IPS-20b (cell line): ENCODE measurements around the gene NAALADL2.
"Not testable (repeated sequence)": the region's sequence is repeated elsewhere in the genome, so short reads cannot be mapped to it uniquely, and the experiment has no call there.

Experiments used
- H3K27ac ChIP-seq: one replicate; pipeline ENCODE4 v1.5.1; 2013; ENCODE audit warnings: low read length
- H3K27me3 ChIP-seq: 2 replicates; pipeline ENCODE4 v1.6.1; 2013; ENCODE audit warnings: mild to moderate bottlenecking, low read length, inconsistent platforms; ENCODE audit not compliant: insufficient read depth
- H3K36me3 ChIP-seq: 2 replicates; pipeline ENCODE4 v1.6.1; 2013; ENCODE audit warnings: low read depth, mild to moderate bottlenecking, inconsistent platforms, low read length, moderate library complexity; ENCODE audit not compliant: insufficient read depth
- H3K4me1 ChIP-seq: 2 replicates; pipeline ENCODE4 v1.6.1; 2013; ENCODE audit warnings: mild to moderate bottlenecking, control low read depth, inconsistent platforms, low read length, moderate library complexity; ENCODE audit not compliant: insufficient read depth
- H3K4me3 ChIP-seq: 2 replicates; pipeline ENCODE4 v1.5.1; 2013; ENCODE audit warnings: mild to moderate bottlenecking, low read length, inconsistent platforms
- H3K9ac ChIP-seq: 2 replicates; pipeline ENCODE4 v1.6.1; 2013; ENCODE audit warnings: low read depth, mild to moderate bottlenecking, inconsistent platforms, low read length, moderate library complexity
- H3K9me3 ChIP-seq: 2 replicates; pipeline ENCODE4 v1.6.1; 2013; ENCODE audit warnings: mild to moderate bottlenecking, low read depth, low read length, inconsistent platforms; ENCODE audit not compliant: insufficient read depth

The NAALADL2 gene

DNA sequence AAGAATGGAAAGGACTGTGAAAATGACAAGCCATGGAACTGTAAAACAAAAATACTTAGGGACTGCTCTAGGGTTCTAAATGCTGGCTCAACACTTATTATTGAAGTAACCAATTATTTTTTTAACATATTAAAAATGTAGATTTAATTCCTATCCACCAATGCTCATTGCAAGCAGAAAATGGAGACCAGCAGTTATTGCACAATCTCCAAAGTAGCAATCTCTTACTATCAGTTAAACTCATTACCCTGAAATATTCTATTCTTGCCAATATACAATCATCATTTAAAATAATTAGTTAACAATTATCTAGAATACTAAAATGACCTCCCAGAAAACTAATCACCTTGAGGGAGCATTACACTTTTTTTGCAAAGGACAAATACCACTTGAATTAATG is 499.8 kb downstream of the NAALADL2 start:
- Histone ChIP-seq H3K9ac (no peak overlapping the region), H3K9me3 (no peaks in the 10 kb centered on the region), H3K4me1 (no peaks in the 10 kb centered on the region), H3K4me3 (no peak overlapping the region), H3K27ac (no peak overlapping the region), H3K27me3 (no peaks in the 10 kb centered on the region), H3K36me3 (no peaks in the 10 kb centered on the region)

DNA sequence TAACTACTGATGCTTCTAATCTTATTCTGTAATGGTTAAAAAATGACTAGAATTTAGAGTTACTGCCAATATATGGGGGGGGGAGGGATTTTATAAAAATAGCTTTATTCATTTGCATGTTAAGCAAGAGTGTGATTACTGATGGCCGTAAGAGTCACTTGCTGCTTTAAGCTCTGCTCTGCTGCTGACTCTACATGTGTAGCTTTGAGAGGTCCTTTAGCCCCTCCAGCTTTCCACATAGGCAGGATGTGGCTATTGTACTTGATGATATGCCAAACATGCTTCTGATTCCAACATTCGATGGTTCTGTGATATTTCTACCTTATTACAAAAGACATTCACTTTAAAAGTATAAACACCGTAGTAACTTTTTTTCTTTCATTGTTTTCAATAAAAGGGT is 511.3 kb downstream of the NAALADL2 start:
- not testable (repeated sequence) for H3K9me3 ChIP-seq, H3K4me3 ChIP-seq, H3K36me3 ChIP-seq, H3K27ac ChIP-seq, H3K27me3 ChIP-seq, H3K4me1 ChIP-seq, H3K9ac ChIP-seq

DNA sequence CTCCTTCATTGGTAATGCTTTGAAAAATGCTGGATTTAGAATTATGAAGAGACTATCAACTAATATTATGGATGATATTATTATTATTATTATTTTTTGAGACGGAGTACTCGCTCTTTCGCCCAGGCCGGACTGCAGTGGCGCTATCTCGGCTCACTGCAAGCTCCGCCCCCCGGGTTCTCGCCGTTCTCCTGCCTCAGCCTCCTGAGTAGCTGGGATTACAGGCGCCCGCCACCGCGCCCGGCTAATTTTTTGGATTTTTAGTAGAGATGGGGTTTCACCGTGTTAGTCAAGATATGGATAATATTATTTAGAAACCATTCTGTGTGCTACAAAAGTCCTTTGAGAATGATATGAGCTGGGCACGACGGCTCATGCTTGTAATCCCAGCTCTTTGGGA is 512.1 kb downstream of the NAALADL2 start:
- H3K9me3 ChIP-seq, H3K4me1 ChIP-seq, H3K4me3 ChIP-seq, H3K36me3 ChIP-seq, H3K27ac ChIP-seq, H3K27me3 ChIP-seq, H3K9ac ChIP-seq: not testable (repeated sequence)

DNA sequence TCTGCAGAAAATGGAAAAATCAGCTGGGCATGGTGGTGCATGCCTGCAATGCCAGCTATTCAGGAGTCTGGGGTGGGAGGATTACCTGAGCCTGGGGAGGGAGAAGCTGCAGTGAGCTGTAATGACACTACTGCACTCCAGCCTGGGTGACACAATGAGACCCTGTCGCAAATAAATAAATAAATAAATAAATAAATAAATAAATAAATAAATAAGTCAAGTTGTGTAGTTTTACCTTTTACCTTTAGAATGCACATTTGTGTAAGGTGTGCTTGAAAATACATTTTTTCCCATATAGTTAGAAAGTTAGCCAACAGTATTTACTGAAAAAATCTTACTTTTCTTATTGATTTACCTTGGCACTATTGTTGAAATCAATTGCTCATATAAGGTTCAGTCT is 515.6 kb downstream of the NAALADL2 start:
- H3K9me3 ChIP-seq, result no peaks in the 10 kb centered on the region
- H3K36me3 ChIP-seq, result no peaks in the 10 kb centered on the region
- no peaks in the 10 kb centered on the region for H3K4me1 ChIP-seq
- H3K9ac ChIP-seq, result no peak overlapping the region
- no peak overlapping the region for H3K4me3 ChIP-seq
- H3K27ac ChIP-seq, result no peak overlapping the region
- no peaks in the 10 kb centered on the region for H3K27me3 ChIP-seq

DNA sequence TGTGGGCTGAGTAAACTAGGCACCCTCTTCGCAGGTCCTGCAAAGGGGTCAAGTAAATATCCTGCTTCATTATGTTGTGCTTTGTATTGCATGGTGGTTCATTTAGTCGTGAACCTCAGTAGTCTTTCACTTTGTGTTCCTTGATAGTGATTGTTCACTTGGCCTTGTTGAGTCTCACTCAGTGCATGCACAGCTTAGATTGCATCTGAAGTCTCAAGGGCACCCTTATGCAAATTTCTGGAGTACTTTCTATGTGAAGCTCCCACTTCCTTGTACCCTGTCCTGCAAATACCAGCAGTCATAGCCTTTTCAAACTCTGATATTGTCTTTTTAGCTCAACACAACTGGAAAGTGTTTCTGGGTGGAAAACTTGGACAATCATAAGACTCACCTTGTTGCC is 519.2 kb downstream of the NAALADL2 start:
- Histone ChIP-seq H3K4me1 (no peaks in the 10 kb centered on the region), H3K27ac (no peak overlapping the region), H3K4me3 (no peak overlapping the region), H3K36me3 (no peaks in the 10 kb centered on the region), H3K9me3 (no peaks in the 10 kb centered on the region), H3K9ac (no peak overlapping the region), H3K27me3 (no peaks in the 10 kb centered on the region)

DNA sequence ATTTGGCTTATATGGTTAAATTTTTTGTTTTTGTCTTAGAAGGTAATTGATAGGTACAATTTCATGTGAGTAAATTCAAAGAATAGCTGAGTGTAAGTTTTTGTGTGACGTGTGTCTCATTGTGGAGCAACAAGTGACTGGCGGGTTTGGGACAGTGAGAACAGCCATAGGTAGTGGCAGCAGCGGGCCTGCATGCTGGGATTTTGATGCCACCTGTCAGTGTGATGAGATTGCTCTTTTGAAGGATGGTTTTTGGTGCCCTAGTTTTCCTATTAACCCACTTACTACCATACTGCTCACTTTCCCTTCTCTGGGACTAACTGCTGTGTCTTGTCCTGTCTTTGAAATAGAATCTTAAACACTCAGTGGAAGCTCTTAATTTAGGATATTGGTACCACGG is 522.6 kb downstream of the NAALADL2 start:
- no peak overlapping the region for H3K27ac ChIP-seq
- no peaks in the 10 kb centered on the region for H3K9me3 ChIP-seq
- H3K4me3 ChIP-seq, result no peak overlapping the region
- no peak overlapping the region for H3K9ac ChIP-seq
- H3K4me1 ChIP-seq, result no peaks in the 10 kb centered on the region
- H3K27me3 ChIP-seq, result no peaks in the 10 kb centered on the region
- H3K36me3 ChIP-seq, result no peaks in the 10 kb centered on the region

DNA sequence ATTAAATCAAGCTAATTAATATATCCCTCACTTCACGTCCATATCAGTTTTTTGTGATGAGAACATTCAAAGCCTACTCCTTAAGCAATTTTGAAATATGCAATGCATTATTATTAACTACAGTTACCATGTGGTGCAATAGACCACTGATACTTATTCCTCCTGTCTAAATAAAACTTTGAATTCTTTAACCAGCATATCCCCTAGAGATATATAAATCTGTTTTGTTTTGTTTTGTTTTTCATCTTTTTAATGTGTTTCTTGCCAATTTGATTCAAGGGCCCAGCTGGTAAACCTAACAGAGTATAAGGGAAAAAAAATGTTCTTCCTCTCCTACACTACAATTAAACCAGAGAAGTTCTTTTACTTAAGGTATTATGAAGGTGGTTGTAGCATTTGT is 524.2 kb downstream of the NAALADL2 start:
- Histone ChIP-seq H3K4me3 (no peak overlapping the region), H3K9ac (no peak overlapping the region), H3K27me3 (no peaks in the 10 kb centered on the region), H3K9me3 (no peaks in the 10 kb centered on the region), H3K4me1 (no peaks in the 10 kb centered on the region), H3K27ac (no peak overlapping the region), H3K36me3 (no peaks in the 10 kb centered on the region)

DNA sequence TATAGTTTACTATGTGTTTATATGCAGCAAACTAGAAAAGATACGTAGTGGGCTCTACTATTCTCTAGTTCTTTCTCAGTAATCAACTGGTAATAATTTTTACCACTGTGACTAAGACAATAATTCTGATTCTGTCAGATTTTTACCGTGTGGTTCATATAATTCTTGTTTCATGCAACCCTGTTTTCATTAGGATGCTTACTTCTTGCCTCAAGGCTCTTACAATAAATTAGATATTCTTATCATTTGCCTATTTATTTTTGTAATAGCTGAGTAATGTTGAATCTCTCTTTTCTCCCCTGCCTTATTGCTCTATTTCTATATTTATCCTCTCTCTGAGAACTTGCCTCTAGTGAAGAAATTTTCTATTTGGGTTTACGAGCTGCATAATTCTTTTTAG is 524.7 kb downstream of the NAALADL2 start:
- H3K4me1 ChIP-seq, result no peaks in the 10 kb centered on the region
- no peak overlapping the region for H3K9ac ChIP-seq
- no peaks in the 10 kb centered on the region for H3K27me3 ChIP-seq
- H3K4me3 ChIP-seq, result no peak overlapping the region
- H3K9me3 ChIP-seq, result no peaks in the 10 kb centered on the region
- no peak overlapping the region for H3K27ac ChIP-seq
- no peaks in the 10 kb centered on the region for H3K36me3 ChIP-seq

DNA sequence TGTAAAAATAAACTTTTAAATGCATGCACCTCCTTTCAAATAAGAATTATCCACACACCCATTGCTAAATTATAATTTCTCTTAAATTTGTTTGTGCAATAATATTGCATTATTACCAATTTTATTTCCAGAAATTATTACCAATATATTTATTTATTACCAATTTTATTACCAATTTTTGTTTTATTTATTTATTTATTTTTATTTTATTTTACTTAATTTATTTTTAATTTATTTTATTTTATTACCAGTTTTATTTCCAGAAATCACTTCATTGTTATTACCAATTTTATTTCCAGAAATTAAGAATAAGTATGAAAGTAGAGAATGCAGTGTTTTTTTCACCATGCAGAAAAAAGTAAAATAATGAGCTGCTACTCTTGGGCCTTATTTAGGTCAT is 525.4 kb downstream of the NAALADL2 start:
- H3K4me1 ChIP-seq, result peaks cover 2% of the 10 kb centered on the region; the same call in 1 of the 2 replicates

DNA sequence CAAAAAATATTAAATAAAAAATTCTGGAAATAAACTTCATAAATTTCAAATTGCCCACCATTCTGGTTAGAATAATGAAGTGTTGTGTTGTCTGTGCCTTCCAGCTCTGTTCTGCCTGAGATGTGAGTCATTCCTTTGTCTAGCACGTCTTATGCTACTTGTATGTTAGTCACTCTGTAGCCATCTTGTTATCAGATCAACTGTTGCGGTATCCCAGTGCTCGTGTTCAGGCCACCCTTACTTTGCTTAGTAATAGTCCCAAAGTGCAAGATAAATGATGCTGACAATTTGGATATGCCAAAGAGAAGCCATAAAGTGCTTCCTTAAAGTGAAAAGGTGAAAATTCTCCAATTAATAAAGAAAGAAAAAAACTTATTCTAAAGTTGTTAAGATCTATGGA is 527.5 kb downstream of the NAALADL2 start:
- H3K4me1 ChIP-seq, result peaks cover 4% of the 10 kb centered on the region; the same call in 1 of the 2 replicates
- no peaks in the 10 kb centered on the region for H3K27me3 ChIP-seq
- H3K36me3 ChIP-seq, result no peaks in the 10 kb centered on the region
- H3K27ac ChIP-seq, result no peak overlapping the region
- H3K9me3 ChIP-seq, result no peaks in the 10 kb centered on the region
- no peak overlapping the region for H3K9ac ChIP-seq
- H3K4me3 ChIP-seq, result no peak overlapping the region

More for the DNA sequence above, 525.4 kb downstream of the NAALADL2 start:
- H3K4me3 ChIP-seq, result no peak overlapping the region
- H3K36me3 ChIP-seq, result no peaks in the 10 kb centered on the region
- H3K9ac ChIP-seq, result no peak overlapping the region
- H3K27ac ChIP-seq, result no peak overlapping the region
- H3K27me3 ChIP-seq, result no peaks in the 10 kb centered on the region
- no peaks in the 10 kb centered on the region for H3K9me3 ChIP-seq

DNA sequence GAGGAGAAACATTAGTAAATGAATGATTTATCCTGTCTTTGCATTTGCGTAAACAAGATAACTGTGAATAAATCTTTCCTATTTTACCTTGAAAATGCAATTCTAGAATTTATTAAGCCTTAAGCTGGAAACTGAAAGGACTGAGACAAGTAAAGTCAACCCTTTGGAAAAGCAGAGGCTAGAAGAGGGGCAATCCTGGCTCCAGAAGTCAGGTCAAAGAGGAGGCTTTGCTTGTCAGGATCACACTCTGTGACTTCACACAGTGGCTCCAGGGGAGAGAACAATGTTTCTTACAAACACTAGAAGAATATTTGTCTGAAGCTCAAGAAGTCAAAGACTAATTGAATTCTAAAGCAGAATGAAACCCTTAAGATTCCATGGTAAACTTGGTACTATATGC is 530.4 kb downstream of the NAALADL2 start:
- H3K27ac ChIP-seq, result no peak overlapping the region
- no peaks in the 10 kb centered on the region for H3K9me3 ChIP-seq
- H3K4me3 ChIP-seq, result no peak overlapping the region
- peaks cover 4% of the 10 kb centered on the region; the same call in 1 of the 2 replicates for H3K4me1 ChIP-seq
- H3K9ac ChIP-seq, result no peak overlapping the region
- H3K27me3 ChIP-seq, result no peaks in the 10 kb centered on the region
- no peaks in the 10 kb centered on the region for H3K36me3 ChIP-seq

DNA sequence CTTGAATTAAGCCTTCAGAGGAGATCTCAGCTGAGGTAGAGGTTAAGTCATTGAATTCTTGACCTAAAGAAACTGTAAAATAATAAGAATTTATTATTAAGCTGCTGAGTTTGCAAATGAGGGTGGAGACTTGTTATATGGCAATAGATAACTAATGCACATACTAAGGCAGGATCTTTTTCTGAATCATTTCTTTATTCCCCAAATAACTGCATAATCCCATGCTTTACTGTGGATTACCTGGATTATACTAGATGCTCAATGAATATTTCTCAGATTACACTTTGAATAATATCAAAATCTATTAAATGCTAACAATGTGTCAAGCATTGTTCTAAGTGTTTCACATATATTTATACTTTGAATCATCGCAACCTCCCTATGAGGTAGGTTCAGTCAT is 532.5 kb downstream of the NAALADL2 start:
- Histone ChIP-seq H3K36me3 (no peaks in the 10 kb centered on the region), H3K4me3 (no peak overlapping the region), H3K9me3 (no peaks in the 10 kb centered on the region), H3K27ac (no peak overlapping the region), H3K9ac (no peak overlapping the region), H3K4me1 (peaks cover 4% of the 10 kb centered on the region; the same call in 1 of the 2 replicates), H3K27me3 (no peaks in the 10 kb centered on the region)

DNA sequence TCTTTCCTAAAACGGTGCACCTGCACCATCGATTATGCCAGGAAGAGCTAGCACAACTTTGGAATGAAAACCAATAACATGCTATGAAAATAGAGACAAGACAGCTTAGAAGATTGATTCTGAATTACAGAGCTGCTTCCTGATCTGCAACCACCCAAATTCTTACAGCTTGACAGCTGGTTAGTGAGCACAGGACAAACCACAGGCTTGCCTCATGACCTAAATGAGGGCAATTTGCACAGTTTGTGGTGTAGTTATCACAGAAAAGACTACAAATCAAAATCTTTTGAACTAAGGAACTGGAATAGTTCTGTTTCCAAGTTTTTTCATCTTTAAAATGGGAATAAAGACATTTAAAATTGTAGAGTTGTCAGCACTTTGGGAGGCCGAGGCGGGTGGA is 533.5 kb downstream of the NAALADL2 start:
- Histone ChIP-seq H3K4me1 (peaks cover 4% of the 10 kb centered on the region; the same call in 1 of the 2 replicates), H3K4me3 (no peak overlapping the region), H3K27ac (no peak overlapping the region), H3K9me3 (no peaks in the 10 kb centered on the region), H3K27me3 (no peaks in the 10 kb centered on the region), H3K36me3 (no peaks in the 10 kb centered on the region), H3K9ac (no peak overlapping the region)
